MM.1S (cell line): ENCODE results near the gene C2CD4C.

ENCODE experiments used
- CTCF ChIP-seq: fragments of 300-600 bp; sonication (generic); IDR thresholded peaks from 2 replicates; pipeline ENCODE4 v1.5.1; 2016; ENCODE audit warnings: antibody characterized with exemption, low read length, mixed read lengths
- EZH2 ChIP-seq: fragments of 300-600 bp; sonication (generic); optimal IDR thresholded peaks from 2 replicates; pipeline ENCODE3; 2017; ENCODE audit warnings: low read depth, mild to moderate bottlenecking, antibody characterized with exemption, low read length, mixed read lengths
- EZH2phosphoT487 ChIP-seq: fragments of 300-600 bp; sonication (generic); IDR thresholded peaks from 2 replicates; pipeline ENCODE4 v1.6.1; 2018; ENCODE audit warnings: antibody characterized with exemption, low read length

GRCh38 chr19:374183-374885 is 34.6 kb downstream of the C2CD4C start:
- TF ChIP-seq EZH2phosphoT487 (no peak), EZH2 (peak; percentile 43), CTCF (no peak)
